HT-29 (cell line): ENCODE data around the gene SORBS1. TPM values are rescaled to one million over a fixed set of nuclear protein-coding genes. Genes with fewer than 3 reads are reported as not detected.

Experiments used
- DNase-seq: peaks from one replicate; pipeline ENCODE4 v3.0.0-alpha.2; 2015; ENCODE audit warnings: low spot score
- total RNA-seq: library from RNA; depleted of rRNA; stranded (reverse); fragments of >200 nt; shearing (Covaris generic); gene quantifications from 2 replicates; pipeline ENCODE4 v1.2.3, GENCODE V29; 2014

Gene SORBS1
- total RNA-seq, 1 experiment from 2014 or later = 1.3 TPM

GRCh38 chr10:95517536-95518454 is 43.4 kb downstream of the SORBS1 start:
- no peak for DNase-seq

GRCh38 chr10:95516774-95517373 is 44.3 kb downstream of the SORBS1 start:
- DNase-seq = no peak

- DNase-seq = no peak
Measured at GRCh38 chr10:95513941-95514392, 47.2 kb downstream of the SORBS1 start.

GRCh38 chr10:95513008-95513589 is 48.1 kb downstream of the SORBS1 start:
- DNase-seq = no peak

- DNase-seq = no peak
Measured at GRCh38 chr10:95511314-95511713, 49.9 kb downstream of the SORBS1 start.

GRCh38 chr10:95509251-95509650 is 51.9 kb downstream of the SORBS1 start:
- DNase-seq = no peak

- DNase-seq = no peak
Measured at GRCh38 chr10:95508730-95509129, 52.4 kb downstream of the SORBS1 start.

- no peak for DNase-seq
Measured at GRCh38 chr10:95506056-95506737, 55.0 kb downstream of the SORBS1 start.

- DNase-seq = no peak
Measured at GRCh38 chr10:95505641-95506040, 55.5 kb downstream of the SORBS1 start.

- DNase-seq = no peak
Measured at GRCh38 chr10:95505084-95505610, 56.0 kb downstream of the SORBS1 start.

- DNase-seq = no peak
Measured at GRCh38 chr10:95504246-95504691, 56.9 kb downstream of the SORBS1 start.

GRCh38 chr10:95503526-95503925 is 57.6 kb downstream of the SORBS1 start:
- no peak for DNase-seq

GRCh38 chr10:95503001-95503400 is 58.2 kb downstream of the SORBS1 start:
- no peak for DNase-seq

- no peak for DNase-seq
Measured at GRCh38 chr10:95502377-95502776, 58.8 kb downstream of the SORBS1 start.

- DNase-seq = no peak
Measured at GRCh38 chr10:95501203-95502094, 59.7 kb downstream of the SORBS1 start.

GRCh38 chr10:95500649-95501048 is 60.5 kb downstream of the SORBS1 start:
- DNase-seq = no peak

GRCh38 chr10:95500097-95500496 is 61.1 kb downstream of the SORBS1 start:
- DNase-seq = no peak

- no peak for DNase-seq
Measured at GRCh38 chr10:95499482-95499989, 61.6 kb downstream of the SORBS1 start.

- DNase-seq = no peak
Measured at GRCh38 chr10:95496951-95497350, 64.2 kb downstream of the SORBS1 start.

GRCh38 chr10:95496246-95496911 is 64.8 kb downstream of the SORBS1 start:
- no peak for DNase-seq
